NCI-H128 (cell line): Measurements from ENCODE around the gene TRPM8.

Source experiments
- DNase-seq: peaks from one replicate; lab custom pipeline; 2025; ENCODE audit not compliant: unreplicated experiment; lab: John Stamatoyannopoulos, UW

Gene TRPM8

GRCh38 chr2:233999182-233999581 lies 82.0 kb downstream of the TRPM8 start:
- no peak for DNase-seq

GRCh38 chr2:234001380-234002160 lies 84.4 kb downstream of the TRPM8 start:
- no peak for DNase-seq

- no peak for DNase-seq
Observed at GRCh38 chr2:234002281-234002680, 85.1 kb downstream of the TRPM8 start.

- no peak for DNase-seq
Observed at GRCh38 chr2:234003972-234004617, 86.9 kb downstream of the TRPM8 start.

- no peak for DNase-seq
Observed at GRCh38 chr2:234005126-234005525, 88.0 kb downstream of the TRPM8 start.

- no peak for DNase-seq
Observed at GRCh38 chr2:234006501-234006900, 89.3 kb downstream of the TRPM8 start.

GRCh38 chr2:234014427-234014826 lies 97.3 kb downstream of the TRPM8 start:
- no peak for DNase-seq

- DNase-seq = no peak
Observed at GRCh38 chr2:234015861-234016260, 98.7 kb downstream of the TRPM8 start.

- DNase-seq = no peak
Observed at GRCh38 chr2:234019896-234020295, 102.7 kb downstream of the TRPM8 start.

GRCh38 chr2:234020332-234020731 lies 103.2 kb downstream of the TRPM8 start:
- DNase-seq = no peak

GRCh38 chr2:234022424-234022823 lies 105.3 kb downstream of the TRPM8 start:
- no peak for DNase-seq

- DNase-seq = no peak
Observed at GRCh38 chr2:234024304-234024703, 107.1 kb downstream of the TRPM8 start.

- no peak for DNase-seq
Observed at GRCh38 chr2:234025466-234025865, 108.3 kb downstream of the TRPM8 start.

GRCh38 chr2:234025891-234026401 lies 108.8 kb downstream of the TRPM8 start:
- no peak for DNase-seq

GRCh38 chr2:234026693-234027254 lies 109.6 kb downstream of the TRPM8 start:
- DNase-seq = no peak

- DNase-seq = no peak
Observed at GRCh38 chr2:234027641-234028040, 110.5 kb downstream of the TRPM8 start.

- no peak for DNase-seq
Observed at GRCh38 chr2:234029150-234029733, 112.1 kb downstream of the TRPM8 start.

GRCh38 chr2:234031207-234031606 lies 114.0 kb downstream of the TRPM8 start:
- DNase-seq = no peak

GRCh38 chr2:234032279-234032856 lies 115.2 kb downstream of the TRPM8 start:
- DNase-seq = no peak

GRCh38 chr2:234033174-234033573 lies 116.0 kb downstream of the TRPM8 start:
- DNase-seq = no peak

GRCh38 chr2:234033885-234034284 lies 116.7 kb downstream of the TRPM8 start:
- no peak for DNase-seq
